Measurements from ENCODE around the gene PCDH8.

The PCDH8 gene

GRCh38 chr13:52848455-52849195, at the start of gene PCDH8:
Gene PCDH8, minus strand, starts transcription at chr13:52848640. Its CDS starts 204 bp downstream, at chr13:52848436.
- no peak for DNase-seq (ENCODE audit: low read depth)

- no peak for DNase-seq (ENCODE audit: low read depth)
Observed at GRCh38 chr13:52896827-52897659, 48.6 kb upstream of the PCDH8 start.

GRCh38 chr13:52894413-52894812, 46.0 kb upstream of the PCDH8 start:
- DNase-seq (ENCODE audit: low read depth): no peak

GRCh38 chr13:52892925-52893324, 44.5 kb upstream of the PCDH8 start:
- no peak for DNase-seq (ENCODE audit: low read depth)

GRCh38 chr13:52891706-52892105, 43.3 kb upstream of the PCDH8 start:
- no peak for DNase-seq (ENCODE audit: low read depth)

GRCh38 chr13:52887165-52887564, 38.7 kb upstream of the PCDH8 start:
- no peak for DNase-seq (ENCODE audit: low read depth)

GRCh38 chr13:52885141-52885540, 36.7 kb upstream of the PCDH8 start:
- DNase-seq (ENCODE audit: low read depth): no peak

- DNase-seq (ENCODE audit: low read depth): no peak
Observed at GRCh38 chr13:52884429-52885010, 36.1 kb upstream of the PCDH8 start.

GRCh38 chr13:52882785-52883184, 34.3 kb upstream of the PCDH8 start:
- DNase-seq (ENCODE audit: low read depth): no peak

- DNase-seq (ENCODE audit: low read depth): no peak
Observed at GRCh38 chr13:52879950-52880741, 31.7 kb upstream of the PCDH8 start.

GRCh38 chr13:52878831-52879230, 30.4 kb upstream of the PCDH8 start:
- DNase-seq (ENCODE audit: low read depth): no peak

GRCh38 chr13:52870143-52870542, 21.7 kb upstream of the PCDH8 start:
- DNase-seq (ENCODE audit: low read depth): no peak

- DNase-seq (ENCODE audit: low read depth): no peak
Observed at GRCh38 chr13:52869621-52870020, 21.2 kb upstream of the PCDH8 start.

- DNase-seq (ENCODE audit: low read depth): no peak
Observed at GRCh38 chr13:52869050-52869449, 20.6 kb upstream of the PCDH8 start.

- no peak for DNase-seq (ENCODE audit: low read depth)
Observed at GRCh38 chr13:52868190-52868589, 19.8 kb upstream of the PCDH8 start.

- DNase-seq (ENCODE audit: low read depth): no peak
Observed at GRCh38 chr13:52864941-52865340, 16.5 kb upstream of the PCDH8 start.

- DNase-seq (ENCODE audit: low read depth): no peak
Observed at GRCh38 chr13:52862358-52863206, 14.1 kb upstream of the PCDH8 start.

GRCh38 chr13:52852444-52852843, 4.0 kb upstream of the PCDH8 start:
- DNase-seq (ENCODE audit: low read depth): no peak

GRCh38 chr13:52851137-52851962, 2.9 kb upstream of the PCDH8 start:
- no peak for DNase-seq (ENCODE audit: low read depth)

- DNase-seq (ENCODE audit: low read depth): no peak
Observed at GRCh38 chr13:52850396-52851136, 2.1 kb upstream of the PCDH8 start.
